ENCODE measurements around the gene DNLZ.
A peak's percentile ranks its signal among the peaks of the same experiment; 100 is the strongest.
"Not testable (repeated sequence)": the region's sequence is repeated elsewhere in the genome, so short reads cannot be mapped to it uniquely, and the experiment has no call there.

Gene DNLZ

GRCh38 chr9:136363106-136363948, at the start of gene DNLZ:
Gene DNLZ (minus strand): TSS chr9:136363744. CDS start chr9:136363714, 30 bp downstream.
- peak; percentile 91 for DNase-seq (ENCODE audit: low read depth)

GRCh38 chr9:136412962-136413361, 49.4 kb upstream of the DNLZ start:
- no peak for DNase-seq (ENCODE audit: low read depth)

- no peak for DNase-seq (ENCODE audit: low read depth)
Observed at GRCh38 chr9:136411378-136411777, 47.8 kb upstream of the DNLZ start.

GRCh38 chr9:136410500-136411287, 47.1 kb upstream of the DNLZ start, which contains the start of the genes ENTR1 and PMPCA:
Gene ENTR1 (minus strand): TSS chr9:136410614. CDS start chr9:136410397, 217 bp downstream.
Gene PMPCA (plus strand): TSS chr9:136410658. CDS start chr9:136410669, 11 bp downstream.
- DNase-seq (ENCODE audit: low read depth), result peak; percentile 95

GRCh38 chr9:136409557-136410455, 46.3 kb upstream of the DNLZ start:
- DNase-seq (ENCODE audit: low read depth), result no peak

GRCh38 chr9:136407911-136408310, 44.4 kb upstream of the DNLZ start:
- DNase-seq (ENCODE audit: low read depth), result no peak

GRCh38 chr9:136407061-136407460, 43.5 kb upstream of the DNLZ start:
- DNase-seq (ENCODE audit: low read depth), result not testable (repeated sequence)

GRCh38 chr9:136405904-136406303, 42.4 kb upstream of the DNLZ start:
- DNase-seq (ENCODE audit: low read depth), result not testable (repeated sequence)

- no peak for DNase-seq (ENCODE audit: low read depth)
Observed at GRCh38 chr9:136405481-136405880, 41.9 kb upstream of the DNLZ start.

- no peak for DNase-seq (ENCODE audit: low read depth)
Observed at GRCh38 chr9:136404801-136405136, 41.2 kb upstream of the DNLZ start.

- no peak for DNase-seq (ENCODE audit: low read depth)
Observed at GRCh38 chr9:136403915-136404800, 40.6 kb upstream of the DNLZ start.

- peak; percentile 52 for DNase-seq (ENCODE audit: low read depth)
Observed at GRCh38 chr9:136403538-136403914, 40.0 kb upstream of the DNLZ start.

GRCh38 chr9:136402067-136402466, 38.5 kb upstream of the DNLZ start:
- no peak for DNase-seq (ENCODE audit: low read depth)

- no peak for DNase-seq (ENCODE audit: low read depth)
Observed at GRCh38 chr9:136401173-136401922, 37.8 kb upstream of the DNLZ start.

GRCh38 chr9:136400038-136400834, 36.7 kb upstream of the DNLZ start, which contains the start of gene SNAPC4:
Gene SNAPC4 (minus strand): TSS chr9:136400170. CDS start chr9:136398428, 1,742 bp downstream.
- peak; percentile 65 for DNase-seq (ENCODE audit: low read depth)

GRCh38 chr9:136399176-136400037, 35.9 kb upstream of the DNLZ start:
- DNase-seq (ENCODE audit: low read depth), result no peak

GRCh38 chr9:136398286-136398685, 34.7 kb upstream of the DNLZ start:
- DNase-seq (ENCODE audit: low read depth), result no peak

GRCh38 chr9:136397643-136398042, 34.1 kb upstream of the DNLZ start:
- DNase-seq (ENCODE audit: low read depth), result no peak
